Measurements from ENCODE around the gene WNT1.

Gene WNT1

GRCh38 chr12:49010092-49010668 is 32.1 kb downstream of the WNT1 start:
- no peak for DNase-seq

DNA sequence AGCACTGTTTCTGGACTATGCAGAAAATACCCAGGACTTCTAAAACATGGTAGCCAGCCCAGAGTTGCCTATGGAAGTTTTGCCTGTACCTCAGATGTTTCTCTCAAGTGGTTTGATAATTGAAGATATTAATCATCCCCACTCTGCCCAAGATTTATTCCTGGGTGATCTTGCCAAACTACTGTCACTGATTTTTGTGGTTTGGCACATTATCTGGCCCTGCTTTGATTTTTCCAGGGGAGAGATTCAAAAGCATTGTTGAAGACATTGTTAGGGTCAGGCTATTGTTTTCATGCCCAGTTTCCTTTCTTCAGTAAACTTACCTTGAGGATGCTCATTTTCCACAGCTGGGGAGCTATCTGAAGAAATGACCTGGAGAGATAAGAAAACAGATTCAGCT is 34.6 kb downstream of the WNT1 start:
- DNase-seq: no peak

GRCh38 chr12:49013428-49013827 is 35.3 kb downstream of the WNT1 start:
- no peak for DNase-seq

GRCh38 chr12:49014547-49014946 is 36.4 kb downstream of the WNT1 start:
- no peak for DNase-seq

DNA sequence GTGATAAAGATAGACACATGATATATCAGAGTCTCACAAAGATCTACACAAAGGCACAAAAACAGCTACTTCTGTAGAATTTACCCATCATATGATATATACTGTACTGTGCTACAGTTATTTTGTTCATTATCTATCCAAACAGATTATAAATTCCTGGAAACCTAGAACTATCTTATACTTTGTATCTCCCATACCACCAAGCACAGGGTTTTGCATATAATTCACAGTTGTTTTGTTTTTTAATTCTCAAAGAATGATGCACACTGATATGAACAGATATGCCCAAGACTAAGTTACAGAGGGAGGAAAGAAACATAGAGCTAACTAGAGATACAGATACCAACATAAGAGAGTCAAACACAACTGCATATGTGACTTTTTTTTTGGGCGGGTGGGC is 37.1 kb downstream of the WNT1 start:
- no peak for DNase-seq

- DNase-seq: peak; percentile 55
Measured at GRCh38 chr12:49017891-49018260, 39.8 kb downstream of the WNT1 start.

DNA sequence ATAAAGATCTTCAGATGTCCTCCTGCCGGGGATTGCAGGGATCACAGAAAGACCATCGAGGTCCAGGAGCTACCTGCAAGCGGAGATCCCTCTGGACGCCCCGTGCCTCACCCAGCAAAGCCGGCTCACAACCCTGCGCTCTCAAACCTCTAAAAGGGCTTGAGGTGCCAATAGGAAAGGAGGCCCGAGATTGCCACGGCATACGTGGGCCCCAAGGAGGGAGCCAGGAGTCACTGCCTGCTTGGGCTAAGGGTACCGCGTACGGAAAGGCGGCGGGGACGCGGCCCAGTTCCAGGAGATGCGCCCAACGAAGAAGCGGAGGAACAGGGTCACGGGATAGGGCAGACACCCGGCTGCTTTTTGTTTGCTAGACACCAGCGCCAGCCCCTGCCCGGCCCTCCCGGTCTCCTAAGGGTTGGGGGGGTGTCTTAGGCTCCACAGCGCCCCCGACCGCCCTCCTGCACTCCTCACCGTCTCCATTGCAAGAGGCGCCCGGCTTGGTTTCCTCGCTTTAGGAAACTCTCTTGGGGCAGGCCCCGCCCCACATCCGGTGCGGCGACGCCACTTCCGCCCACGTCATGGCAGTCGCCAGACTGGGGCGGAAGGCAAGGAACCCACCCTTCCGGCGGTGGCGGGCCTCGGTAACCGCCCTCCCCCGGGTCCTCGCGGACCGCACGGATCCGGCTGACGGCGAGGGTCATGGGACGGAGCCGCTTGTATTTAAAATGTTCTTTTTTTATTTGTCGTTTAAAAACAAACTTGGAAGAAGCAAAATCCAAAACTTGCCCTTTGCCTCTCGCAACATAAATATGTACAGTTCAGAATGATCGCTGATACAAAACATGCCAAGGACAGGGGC is 40.4 kb downstream of the WNT1 start, which contains the start of gene PRKAG1:
Gene PRKAG1, minus strand, starts transcription at position 516 of the 859 bp plus-strand sequence. Its CDS starts 36 bp downstream, at position 480.
- peak; percentile 99 for DNase-seq

- no peak for DNase-seq
Measured at GRCh38 chr12:49019120-49019430, 41.0 kb downstream of the WNT1 start.

- peak; percentile 63 for DNase-seq
Measured at GRCh38 chr12:49019443-49020324, 41.6 kb downstream of the WNT1 start.

DNA sequence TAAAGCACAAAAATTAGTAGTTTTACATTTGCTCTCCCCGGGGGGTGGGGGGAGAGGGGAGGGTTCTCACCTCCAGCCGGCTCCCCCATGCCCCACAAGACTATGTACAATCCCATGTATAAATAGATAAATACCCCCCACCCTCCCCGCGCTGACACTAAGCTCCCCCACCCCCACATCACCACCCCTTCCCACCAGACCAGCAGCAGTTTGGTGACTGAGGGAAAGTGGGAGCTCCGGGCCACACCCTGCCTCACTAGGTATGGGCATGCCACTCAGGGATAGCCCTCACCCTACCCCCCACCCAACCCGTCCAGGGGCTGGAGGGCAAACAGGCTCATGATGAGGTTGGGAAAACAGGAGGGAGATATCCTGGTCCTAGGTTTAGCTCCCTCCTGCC is 42.3 kb downstream of the WNT1 start:
- DNase-seq: no peak

- no peak for DNase-seq
Measured at GRCh38 chr12:49021292-49021915, 43.3 kb downstream of the WNT1 start.

- DNase-seq: no peak
Measured at GRCh38 chr12:49022558-49023178, 44.5 kb downstream of the WNT1 start.

GRCh38 chr12:49023812-49024211 is 45.7 kb downstream of the WNT1 start:
- no peak for DNase-seq

GRCh38 chr12:49024543-49024942 is 46.4 kb downstream of the WNT1 start:
- DNase-seq: no peak

- DNase-seq: no peak
Measured at GRCh38 chr12:49025463-49025862, 47.3 kb downstream of the WNT1 start.

DNA sequence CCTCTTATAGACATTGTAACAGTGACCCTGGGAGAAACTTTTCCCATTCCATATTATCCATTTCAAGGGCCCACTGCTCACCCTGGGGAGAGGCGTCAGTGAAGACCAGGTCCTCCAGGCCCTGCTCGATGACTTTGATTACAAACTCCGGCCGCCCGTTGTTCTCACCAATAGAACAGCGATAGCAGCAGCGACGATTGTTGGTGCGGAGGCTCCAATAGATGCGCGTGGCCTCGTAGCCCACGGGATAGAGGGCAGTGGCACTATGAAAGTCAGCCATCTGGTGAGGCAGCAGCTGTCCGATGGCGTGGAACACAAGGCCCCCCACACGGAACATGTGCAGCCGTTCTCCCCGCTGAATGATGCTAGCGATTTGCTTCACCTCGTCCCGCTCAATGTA is 48.0 kb downstream of the WNT1 start:
- DNase-seq: no peak

DNA sequence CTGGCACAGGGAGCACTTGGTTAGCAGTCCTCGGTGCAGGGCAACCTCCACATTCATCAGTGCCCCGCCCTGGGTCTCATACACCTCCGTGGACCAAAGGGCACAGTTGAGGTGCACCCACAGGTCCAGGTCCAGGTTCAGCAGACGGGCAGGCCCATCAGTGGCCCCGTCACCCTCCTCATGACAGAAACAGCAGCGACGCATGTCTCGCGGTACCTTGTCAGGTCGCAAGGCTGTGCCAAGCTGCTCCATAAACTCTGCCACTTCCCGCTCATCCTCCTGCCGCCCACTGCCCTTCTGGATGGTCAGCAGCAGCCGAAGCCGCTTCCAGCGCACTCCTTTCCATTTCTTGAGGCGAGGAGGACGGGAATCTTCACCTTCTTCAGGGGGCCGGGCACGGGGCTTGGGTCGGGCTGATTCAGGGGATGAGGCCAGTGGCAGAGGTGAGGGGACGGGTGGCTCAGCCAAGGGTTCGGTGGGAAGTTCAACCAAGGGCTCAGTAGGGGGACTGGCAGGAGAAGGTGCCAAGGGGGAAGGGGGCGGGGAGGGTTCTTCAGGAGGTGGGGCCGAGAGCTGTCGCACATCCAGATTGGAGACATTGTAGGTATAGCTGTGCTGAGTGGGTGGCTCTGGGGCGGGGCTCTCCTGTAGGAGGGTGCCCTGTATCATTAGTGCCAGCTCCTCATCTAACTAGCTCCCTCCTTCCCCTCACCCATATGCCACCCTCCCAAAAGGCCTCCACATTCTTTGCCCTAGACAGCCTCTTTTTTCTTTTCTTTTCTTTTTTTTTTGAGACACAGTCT is 48.8 kb downstream of the WNT1 start:
- no peak for DNase-seq

GRCh38 chr12:49027846-49028555 is 49.9 kb downstream of the WNT1 start:
- DNase-seq: no peak

- no peak for DNase-seq
Measured at GRCh38 chr12:49028666-49029275, 50.6 kb downstream of the WNT1 start.

DNA sequence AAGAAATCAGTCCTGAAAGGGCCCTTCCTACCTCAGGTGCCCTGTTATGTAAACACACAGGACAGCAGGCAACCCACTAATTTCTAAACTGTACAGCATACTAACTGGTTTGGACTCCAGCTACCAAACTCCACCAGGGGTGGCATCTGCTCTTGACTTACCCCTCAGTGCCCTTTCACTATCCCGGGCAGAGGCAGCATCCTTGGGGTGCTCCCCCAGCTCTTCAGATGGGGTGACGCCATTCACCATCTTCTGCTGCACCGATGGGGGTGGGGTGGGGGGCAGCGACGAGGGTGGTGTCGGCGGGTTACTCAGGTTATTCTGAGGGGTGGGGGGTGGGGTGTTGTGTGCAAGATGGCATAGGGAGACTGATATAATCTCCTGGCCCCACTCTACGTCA is 52.0 kb downstream of the WNT1 start:
- no peak for DNase-seq
